Testis (tissue), 2 donors: Measurements from ENCODE around the gene PAXIP1.
"Not testable (repeated sequence)": the region's sequence is repeated elsewhere in the genome, so short reads cannot be mapped to it uniquely, and the experiment has no call there.

ENCODE experiments used
- CTCF ChIP-seq, 3 experiments: fragments of 450-650 bp in 2 of 3; fragments of 200-600 bp in 1 of 3; sonication (generic) in 1 of 3; IDR thresholded peaks; one replicate each; pipeline ENCODE4 v1.5.1; 2016 to 2019; ENCODE audit warnings: antibody characterized with exemption in 3 of 3, mild to moderate bottlenecking in 2 of 3, moderate library complexity in 1 of 3
- POLR2A ChIP-seq: fragments of 450-650 bp; IDR thresholded peaks from one replicate; pipeline ENCODE4 v1.6.1; 2017; ENCODE audit warnings: antibody characterized with exemption, mild to moderate bottlenecking, moderate library complexity

GRCh38 chr7:154934353-154934952 lies 68.5 kb downstream of the PAXIP1 start:
- not testable (repeated sequence) for TF ChIP-seq POLR2A; CTCF (IDR thresholded peaks at IDR 0.05)
